Adrenal gland (tissue), 12 donors: ENCODE results near the gene FAM20A. TPM values are rescaled to one million over a fixed set of nuclear protein-coding genes. Genes with fewer than 3 reads are reported as not detected.
"Not testable (repeated sequence)": the region's sequence is repeated elsewhere in the genome, so short reads cannot be mapped to it uniquely, and the experiment has no call there.

Source experiments
- DNase-seq, 7 donors: peaks; one replicate each; pipeline ENCODE4 v3.0.0-alpha.2; 2019 to 2020
- H3K27ac ChIP-seq, 5 donors: fragments of 200-600 bp; sonication (generic) in 4 of 5; 1 replicate in 3 of 5; 2 replicates in 2 of 5; pipeline versions ENCODE4 v1.5.1 to v1.8.0; 2016 to 2020; ENCODE audit warnings: mild to moderate bottlenecking in 1 of 5
- H3K27me3 ChIP-seq: fragments of 200-600 bp; 2 replicates; pipeline ENCODE4 v1.8.0; 2021
- H3K36me3 ChIP-seq, 2 donors: fragments of 200-600 bp; replicated peaks in 1 of 2; 1 replicate in 1 of 2; 2 replicates in 1 of 2; pipeline versions ENCODE4 v1.5.1 to v1.8.0; 2018 to 2022
- H3K4me1 ChIP-seq, 2 donors: fragments of 200-600 bp; replicated peaks in 1 of 2; 1 replicate in 1 of 2; 2 replicates in 1 of 2; pipeline versions ENCODE4 v1.5.1 to v1.8.0; 2018 to 2021
- H3K4me3 ChIP-seq, 4 donors: fragments of 200-600 bp; sonication (generic) in 3 of 4; one replicate each; pipeline ENCODE4 v1.5.1; 2016 to 2018
- H3K9me3 ChIP-seq, 3 donors: fragments of 200-600 bp; sonication (generic) in 1 of 3; replicated peaks in 1 of 3; 1 replicate in 2 of 3; 2 replicates in 1 of 3; pipeline versions ENCODE4 v1.5.1 to v1.8.0; 2016 to 2021
- CTCF ChIP-seq, 6 experiments: fragments of 450-650 bp in 4 of 6; fragments of 200-600 bp in 2 of 6; sonication (generic) in 1 of 6; IDR thresholded peaks; 1 replicate in 5 of 6; 2 replicates in 1 of 6; pipeline versions ENCODE4 v1.5.1 to v1.8.0; 2016 to 2021; ENCODE audit warnings: antibody characterized with exemption in 6 of 6, mild to moderate bottlenecking in 2 of 6, moderate library complexity in 1 of 6
- POLR2A ChIP-seq, 2 donors: fragments of 450-650 bp; IDR thresholded peaks; one replicate each; pipeline ENCODE4 v1.6.1; 2017; ENCODE audit warnings: antibody characterized with exemption in 2 of 2, mild to moderate bottlenecking in 2 of 2, moderate library complexity in 1 of 2
- WGBS, 4 donors: extraction: QIAGEN DNeasy Blood & Tissue Kit in 2 of 4; methylation state at CpG; one replicate each; pipeline versions ENCODE4 v1.1.5 to v1.1.7; 2013 to 2017; 5-methylcytosine and 5-hydroxymethylcytosine counted together
- intact Hi-C, 2 donors: fragments of 100-400 bp; cut with DNase I; formaldehyde crosslinking; loops; one replicate each; pipeline versions ENCODE4 v1.14.1 to v1.15.0; 2022 to 2023
- polyA plus RNA-seq, 3 donors: library from polyadenylated mRNA; stranded (reverse); fragments of 200-250 nt in 2 of 3; fragments of 350-450 nt in 1 of 3; fragmentation: Illumina TruSeq in 1 of 3; extraction: RNeasy Lipid Tissue Mini Kit (QIAGEN cat#74804) in 1 of 3; gene quantifications; one replicate each; pipeline ENCODE4 v1.2.3, GENCODE V29; 2013 to 2014
- total RNA-seq, 9 donors: library from RNA; depleted of rRNA in 4 of 9; stranded (reverse); fragments of >200 nt in 4 of 9; fragments of 120-200 nt in 1 of 9; fragmentation: NEBNext Ultra II Directional in 1 of 9; extraction: Animal tissue kit (Norgen Biotek cat#: 25700) in 1 of 9; gene quantifications; one replicate each; pipeline versions ENCODE4 v1.1.0 to v1.2.4, GENCODE V29; 2013 to 2023
- donor health status: healthy with polysubstance abuse.
- donor health status: Bipolar disorder and iron deficiency.
- donor health status: DM: yes; HTN: yes; CAD: no.
- donor health status: DM: no; HTN: no; CAD: no.
- donor health status: DM: no; HTN: no; CAD: no.
- donor health status: DM: yes; HTN: yes; CAD: no.

Gene FAM20A
- total and polyA plus RNA-seq, 12 donors, result 0.67 to 25.9 (median 8.1) TPM

DNA sequence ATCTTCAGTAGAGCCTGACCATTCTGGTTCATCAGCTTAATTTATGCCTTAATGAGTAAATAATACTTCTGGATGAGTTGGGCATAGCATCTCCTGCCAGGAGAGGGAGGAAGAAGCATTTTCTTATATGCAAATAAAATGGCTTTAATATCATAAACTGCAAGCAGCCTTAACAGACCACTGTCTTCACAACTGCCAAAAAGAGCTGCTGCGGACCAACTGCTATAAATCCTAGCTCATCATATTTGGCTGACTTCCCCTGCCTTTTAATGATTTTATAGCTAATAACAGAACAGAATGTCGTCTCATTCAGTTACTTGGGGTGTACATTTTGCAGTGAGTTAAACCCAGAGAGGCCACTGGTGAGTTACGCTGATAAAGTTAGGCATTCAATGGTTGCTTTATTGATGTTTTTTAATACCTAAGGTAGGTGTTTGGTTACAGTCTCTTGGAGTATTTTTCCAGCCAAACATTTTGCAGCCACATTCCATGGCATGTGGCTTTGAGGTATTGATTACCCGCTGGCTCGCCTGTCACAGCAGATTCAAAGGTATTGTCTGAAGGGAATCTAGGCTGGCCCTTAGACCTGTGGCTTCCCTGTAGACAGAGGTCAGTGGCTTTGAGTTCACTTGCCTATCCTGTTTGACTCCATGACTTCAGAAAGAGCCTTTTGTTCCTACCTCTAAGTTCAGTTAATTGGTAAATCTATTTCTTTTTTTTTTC is 16.4 kb downstream of the FAM20A start:
- intact Hi-C loops, result no loop called here
- H3K4me1 ChIP-seq, result no peaks in the 10 kb centered on the region
- no peak overlapping the region for H3K27ac ChIP-seq
- H3K27me3 ChIP-seq, result no peaks in the 10 kb centered on the region
- H3K36me3 ChIP-seq, result no peaks in the 10 kb centered on the region
- DNase-seq, result no peak
- H3K4me3 ChIP-seq, result no peak overlapping the region
- no peak for TF ChIP-seq POLR2A (IDR thresholded peaks at IDR 0.05)
- no peak for TF ChIP-seq CTCF (IDR thresholded peaks at IDR 0.05)
- no peaks in the 10 kb centered on the region for H3K9me3 ChIP-seq
- WGBS, 4 donors, result 63 to 74% (median 71%) methylated on average over 5 of the region's 5 CpGs

GRCh38 chr17:68582867-68583266 is 18.3 kb downstream of the FAM20A start:
- H3K27ac ChIP-seq, H3K4me1 ChIP-seq, H3K36me3 ChIP-seq, intact Hi-C loops, H3K9me3 ChIP-seq, H3K27me3 ChIP-seq, DNase-seq, H3K4me3 ChIP-seq: not testable (repeated sequence)
- 52 to 64% (median 63%) methylated on average over 6 of the region's 6 CpGs for WGBS, 4 donors

GRCh38 chr17:68581863-68582645 is 19.1 kb downstream of the FAM20A start:
- TF ChIP-seq POLR2A (IDR thresholded peaks at IDR 0.05), result no peak
- TF ChIP-seq CTCF (IDR thresholded peaks at IDR 0.05), result no peak
- no peaks in the 10 kb centered on the region for H3K9me3 ChIP-seq
- intact Hi-C loops, result no loop called here
- DNase-seq, result no peak
- H3K27me3 ChIP-seq, result no peaks in the 10 kb centered on the region
- WGBS, 4 donors, result 84 to 89% (median 87%) methylated on average over 9 of the region's 9 CpGs
- H3K27ac ChIP-seq, result no peak overlapping the region
- no peaks in the 10 kb centered on the region for H3K4me1 ChIP-seq
- no peaks in the 10 kb centered on the region for H3K36me3 ChIP-seq
- H3K4me3 ChIP-seq, result no peak overlapping the region

GRCh38 chr17:68580236-68580770 is 20.9 kb downstream of the FAM20A start:
- Histone ChIP-seq H3K27me3 (no peaks in the 10 kb centered on the region), H3K4me1 (no peaks in the 10 kb centered on the region), H3K36me3 (no peaks in the 10 kb centered on the region), H3K4me3 (no peak overlapping the region), H3K9me3 (no peaks in the 10 kb centered on the region), H3K27ac (peak overlapping the region in 2 of 5 donors; percentile 56 to 79)
- intact Hi-C loops, result no loop called here
- no peak for TF ChIP-seq POLR2A (IDR thresholded peaks at IDR 0.05)
- TF ChIP-seq CTCF (IDR thresholded peaks at IDR 0.05), result no peak
- DNase-seq, result peak in 4 of 7 donors; percentile 25 to 58 (median 42)
- 50 to 73% (median 64%) methylated on average over 6 of the region's 6 CpGs for WGBS, 4 donors
